Stimulated activated CD4-positive, alpha-beta T cell treated with anti-CD3 and anti-CD28 coated beads, Interleukin-2, amount 100 ng/mL, for 24 hours (primary cell): ENCODE measurements around the gene FUT9.

Experiments used
- DNase-seq, 2 donors: peaks; one replicate each; pipeline ENCODE4 v3.0.0-alpha.2; 2020

FUT9 gene

DNA sequence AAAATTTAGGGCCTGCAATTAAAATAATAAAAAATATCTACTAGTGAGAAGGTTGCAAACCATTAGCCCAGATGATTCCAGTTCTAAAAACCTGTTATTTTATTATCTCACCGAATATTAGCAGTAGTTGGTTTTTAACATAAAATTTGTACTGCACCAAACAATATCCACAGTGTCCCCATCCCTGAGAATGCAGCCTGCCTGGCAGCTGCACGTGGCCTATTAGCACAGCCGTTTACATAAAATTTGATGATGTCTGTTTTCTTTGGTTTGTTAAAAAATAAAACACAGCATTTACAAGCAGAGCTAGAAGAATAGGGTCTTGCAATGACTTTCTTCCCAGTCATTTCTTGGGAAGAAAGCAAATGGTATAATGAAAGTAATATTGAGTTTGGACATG, 58.2 kb downstream of the FUT9 start:
- no peak for DNase-seq

DNA sequence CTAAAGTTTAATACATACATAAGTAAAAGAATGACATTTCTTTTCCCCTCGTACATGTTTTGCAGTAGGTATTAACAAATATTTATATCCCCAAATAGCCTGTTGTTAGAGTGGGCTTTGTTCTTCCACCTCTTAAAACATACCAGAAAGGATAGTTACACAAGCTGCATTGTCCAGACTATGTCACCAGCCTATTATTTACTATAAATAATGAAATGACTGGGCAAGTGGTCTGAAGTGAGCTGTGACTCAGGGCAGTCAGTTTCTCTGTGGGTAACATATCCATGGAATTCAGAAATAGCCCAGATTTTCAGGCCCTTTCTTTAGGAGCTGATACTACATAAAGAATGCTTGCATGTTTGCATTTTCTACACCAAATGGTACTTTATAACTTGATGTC, 60.1 kb downstream of the FUT9 start:
- DNase-seq: no peak

DNA sequence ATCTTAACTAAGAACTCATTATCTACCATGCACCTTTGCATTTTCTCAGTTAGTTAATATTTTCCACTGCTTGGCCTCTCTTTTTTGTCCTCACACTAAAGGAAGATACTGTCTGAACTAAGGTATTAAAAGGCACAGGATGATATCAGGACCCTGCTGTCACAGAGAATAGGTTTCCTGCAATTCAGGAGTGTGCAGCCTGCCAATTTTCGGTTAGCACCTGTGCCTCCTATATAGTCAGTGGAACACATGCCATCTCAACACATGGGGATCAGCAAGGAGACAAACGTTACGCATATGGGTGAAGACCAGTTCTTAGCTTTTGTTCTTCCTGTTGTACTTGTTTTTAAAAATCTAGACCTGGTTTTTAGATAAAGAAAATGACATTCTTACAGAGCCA, 71.0 kb downstream of the FUT9 start:
- DNase-seq: no peak

DNA sequence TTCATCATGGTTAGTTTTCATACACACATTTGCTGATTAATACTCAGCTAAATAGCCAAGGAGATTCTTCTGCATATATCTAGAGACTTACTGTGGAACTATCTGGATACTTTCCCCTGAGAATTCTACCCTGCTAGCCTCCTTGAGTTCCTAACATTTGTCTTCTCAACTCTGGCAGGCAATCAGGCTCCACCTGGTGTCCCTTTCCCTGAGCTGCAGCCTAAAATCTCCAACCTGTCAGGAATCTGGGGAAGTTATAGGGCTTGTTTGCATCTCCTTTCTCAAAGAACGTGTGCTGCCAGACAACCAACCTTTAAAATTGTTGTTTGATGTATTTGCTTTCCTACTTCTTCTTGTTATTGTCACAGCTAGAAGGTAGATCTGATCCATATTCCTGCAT, 73.4 kb downstream of the FUT9 start:
- no peak for DNase-seq

DNA sequence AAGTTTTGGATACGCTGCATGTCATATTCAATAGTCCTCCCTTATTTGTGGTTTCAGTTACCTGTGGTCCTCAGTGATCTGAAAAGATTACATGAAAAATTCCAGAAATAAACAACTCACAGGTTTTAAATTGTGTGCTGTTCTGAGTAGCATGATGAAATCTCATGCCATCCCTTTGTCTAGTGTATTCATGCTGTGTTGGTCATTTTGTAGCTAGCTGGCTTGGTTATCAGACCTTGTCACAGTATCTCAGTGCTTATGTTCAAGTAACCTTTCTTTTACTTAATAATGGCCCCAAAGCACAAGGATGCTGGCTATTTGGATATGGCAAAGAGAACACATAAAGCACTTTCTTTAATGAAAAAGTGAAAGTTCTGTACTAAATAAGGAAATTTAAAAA, 78.3 kb downstream of the FUT9 start:
- no peak for DNase-seq

DNA sequence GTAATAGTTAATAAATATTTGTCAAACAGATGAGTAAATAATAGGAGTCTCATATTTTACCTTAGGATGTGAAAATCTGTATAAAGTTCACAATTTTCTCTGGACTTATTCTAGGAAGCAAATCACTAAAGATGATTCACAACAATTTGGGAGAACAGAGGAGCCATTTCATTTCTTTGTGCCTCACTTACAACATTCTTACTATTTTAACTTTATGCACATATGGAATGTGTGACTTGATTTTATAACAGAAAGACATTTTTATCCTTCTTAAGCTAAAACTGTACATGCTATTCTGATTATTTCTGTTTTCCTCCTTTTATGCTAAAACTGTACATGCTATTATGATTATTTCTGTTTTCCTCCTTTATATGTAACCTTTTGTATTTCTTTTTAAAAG, 83.3 kb downstream of the FUT9 start:
- no peak for DNase-seq

DNA sequence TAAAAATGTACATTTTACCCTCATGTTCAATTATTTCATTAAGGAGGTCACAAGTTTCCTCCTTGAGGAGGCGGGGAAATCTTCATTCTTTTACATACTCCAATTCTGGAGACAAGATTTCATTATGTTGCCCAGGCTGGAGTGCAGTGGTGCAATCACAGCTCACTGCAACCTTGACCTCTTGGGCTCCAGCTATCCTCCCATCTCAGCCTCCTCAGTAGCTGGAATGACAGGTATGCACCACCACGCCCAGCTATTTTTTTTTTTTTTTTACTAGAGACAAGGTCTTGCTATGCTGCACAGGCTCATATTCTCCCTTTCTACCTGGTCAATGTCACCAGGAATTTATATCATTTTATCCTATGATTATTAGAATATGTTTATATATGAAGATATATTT, 85.8 kb downstream of the FUT9 start:
- no peak for DNase-seq

DNA sequence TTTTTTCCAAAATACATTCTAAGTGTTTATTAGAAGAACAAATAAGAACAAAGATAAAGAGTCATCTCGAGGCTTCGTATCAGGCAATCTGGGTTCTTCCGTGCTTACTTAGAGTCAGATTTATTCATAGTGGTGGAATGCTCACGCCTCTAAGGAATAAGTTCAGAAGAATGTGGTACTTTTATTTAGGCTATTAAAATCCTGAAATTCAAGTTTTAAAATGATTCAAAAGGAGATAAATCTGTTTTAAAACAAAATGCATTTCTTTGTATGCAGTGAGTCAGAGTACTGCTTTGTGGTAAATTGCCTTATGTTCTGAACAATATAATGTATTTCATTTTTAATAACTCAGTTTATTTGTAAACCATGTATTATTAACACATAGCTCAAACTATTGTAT, 89.1 kb downstream of the FUT9 start:
- no peak for DNase-seq

DNA sequence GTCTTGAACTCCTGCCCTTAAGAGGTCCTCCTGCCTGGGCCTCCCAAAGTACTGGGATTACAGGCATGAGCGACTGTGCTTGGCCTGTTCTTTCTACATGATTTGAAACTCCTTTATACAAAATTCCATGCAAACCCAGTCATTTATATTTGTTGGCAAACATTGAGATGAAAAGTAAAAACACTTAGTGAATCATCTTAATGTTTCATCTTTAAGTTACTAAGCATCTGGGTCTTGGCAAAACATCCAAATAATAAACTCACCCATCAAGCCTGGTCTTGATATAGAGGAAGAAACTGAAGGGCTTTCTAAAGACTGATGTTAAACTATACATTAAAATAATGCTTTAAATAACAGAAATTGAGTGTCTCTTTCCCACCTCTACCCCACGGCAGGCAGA, 95.1 kb downstream of the FUT9 start:
- no peak for DNase-seq

DNA sequence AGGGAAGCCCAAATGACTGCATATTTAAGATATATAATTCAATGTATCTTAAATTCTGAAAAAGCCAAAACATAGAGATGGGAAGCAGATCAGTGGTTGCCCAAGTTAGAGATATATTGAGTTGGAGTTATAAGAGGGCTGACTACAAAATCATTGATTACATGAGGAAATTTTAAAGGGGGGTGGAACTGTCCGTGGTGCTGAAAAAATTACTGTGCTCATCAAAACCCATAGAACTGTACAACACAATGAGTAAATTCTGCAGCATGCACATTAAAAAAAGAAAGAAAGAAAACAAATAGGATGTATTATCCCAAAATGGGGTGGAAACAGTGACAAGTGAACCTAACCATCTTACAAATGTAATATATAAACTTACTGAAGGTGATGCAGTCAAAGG, 100.9 kb downstream of the FUT9 start:
- no peak for DNase-seq

DNA sequence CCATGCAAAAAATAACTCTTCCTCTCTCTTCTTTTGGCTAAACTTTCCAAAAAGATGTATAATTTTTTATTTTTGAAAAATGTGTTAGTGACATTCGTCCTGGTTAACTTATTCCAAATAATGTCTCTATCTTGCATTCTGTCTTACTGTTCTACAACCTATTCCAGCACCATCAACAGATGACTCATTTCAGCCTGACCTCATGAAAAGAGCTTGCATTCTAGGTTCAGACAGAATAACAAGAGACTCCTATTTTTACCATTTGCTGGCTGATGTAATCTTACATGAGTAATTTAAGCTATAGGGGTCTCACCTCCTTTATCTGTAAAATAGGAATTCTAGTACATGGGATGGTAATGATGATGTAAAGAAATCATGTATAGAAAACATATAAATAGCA, 109.0 kb downstream of the FUT9 start:
- DNase-seq: no peak

DNA sequence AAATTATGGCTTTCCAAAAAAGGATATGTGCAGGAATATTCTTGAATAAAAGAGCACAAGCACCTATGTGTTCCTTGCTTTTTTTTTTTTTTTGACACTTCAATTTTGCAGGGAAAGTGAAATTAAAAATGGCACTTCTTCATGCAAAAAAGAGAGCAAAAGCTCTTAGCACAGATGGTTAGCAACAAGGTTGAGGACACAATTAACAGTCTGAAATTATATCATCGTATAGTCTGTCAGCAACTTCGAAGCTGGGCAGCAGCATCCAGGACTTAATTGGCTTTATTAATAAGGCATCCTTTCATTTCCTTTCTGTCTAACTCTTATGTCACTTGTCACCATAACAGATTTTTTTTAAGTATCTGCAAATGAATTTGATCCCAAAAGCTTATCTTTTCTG, 122.6 kb downstream of the FUT9 start:
- no peak for DNase-seq

DNA sequence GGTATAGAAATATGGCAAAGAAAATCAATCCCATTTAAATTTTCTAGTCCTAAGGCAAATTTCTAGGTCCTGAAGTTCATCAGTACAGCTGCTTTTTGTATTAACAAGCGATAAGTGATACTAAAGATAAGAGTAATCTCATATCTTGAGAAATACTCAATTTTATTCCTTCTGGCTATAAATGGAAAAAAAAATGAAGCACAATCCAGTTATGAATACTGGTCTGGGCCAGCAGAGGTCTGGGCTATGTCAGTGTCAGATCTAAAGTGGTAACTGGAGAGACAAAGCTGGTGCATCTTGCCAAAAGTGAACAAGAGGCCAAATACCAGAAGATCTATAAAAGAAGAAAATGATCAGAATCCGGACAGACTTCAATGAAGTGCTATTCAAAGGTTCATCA, 126.4 kb downstream of the FUT9 start:
- DNase-seq: no peak

DNA sequence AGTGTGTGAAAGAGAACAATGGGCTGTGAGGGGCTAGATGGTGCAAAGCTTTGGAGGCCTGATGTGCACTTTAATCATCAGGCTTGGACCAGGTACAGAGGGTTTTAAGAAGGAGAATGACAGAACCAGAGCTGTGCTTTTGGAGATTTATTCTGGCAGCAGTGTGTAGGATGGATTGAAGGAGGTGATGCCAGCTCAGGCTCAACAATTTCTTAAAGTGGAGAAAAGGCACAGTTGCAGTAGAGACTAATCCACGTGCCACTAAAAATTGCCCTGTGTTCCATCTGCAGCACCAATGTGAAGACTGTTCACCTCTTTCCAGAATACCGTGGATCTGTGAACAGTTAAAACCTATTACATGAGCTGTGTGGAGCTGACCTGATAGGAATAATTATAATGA, 134.7 kb downstream of the FUT9 start:
- DNase-seq: no peak

DNA sequence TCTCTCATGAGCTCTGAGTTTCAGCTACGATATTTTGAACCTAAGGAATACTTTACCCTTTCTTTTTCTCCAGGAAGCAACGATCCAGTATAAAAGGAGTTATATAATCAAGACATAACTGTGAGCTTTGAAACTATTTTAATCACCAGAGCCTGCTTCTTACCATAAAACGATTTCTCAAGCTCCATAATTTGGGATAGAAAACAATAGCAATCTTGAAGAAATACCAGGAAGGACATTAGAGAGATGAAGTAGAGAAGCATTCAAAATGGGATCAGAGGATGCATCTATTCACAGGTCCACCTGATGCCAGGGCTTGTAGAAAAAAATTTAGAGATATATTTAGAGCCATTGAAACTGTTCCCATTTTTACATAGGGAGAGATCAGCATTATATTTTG, 135.9 kb downstream of the FUT9 start:
- no peak for DNase-seq

DNA sequence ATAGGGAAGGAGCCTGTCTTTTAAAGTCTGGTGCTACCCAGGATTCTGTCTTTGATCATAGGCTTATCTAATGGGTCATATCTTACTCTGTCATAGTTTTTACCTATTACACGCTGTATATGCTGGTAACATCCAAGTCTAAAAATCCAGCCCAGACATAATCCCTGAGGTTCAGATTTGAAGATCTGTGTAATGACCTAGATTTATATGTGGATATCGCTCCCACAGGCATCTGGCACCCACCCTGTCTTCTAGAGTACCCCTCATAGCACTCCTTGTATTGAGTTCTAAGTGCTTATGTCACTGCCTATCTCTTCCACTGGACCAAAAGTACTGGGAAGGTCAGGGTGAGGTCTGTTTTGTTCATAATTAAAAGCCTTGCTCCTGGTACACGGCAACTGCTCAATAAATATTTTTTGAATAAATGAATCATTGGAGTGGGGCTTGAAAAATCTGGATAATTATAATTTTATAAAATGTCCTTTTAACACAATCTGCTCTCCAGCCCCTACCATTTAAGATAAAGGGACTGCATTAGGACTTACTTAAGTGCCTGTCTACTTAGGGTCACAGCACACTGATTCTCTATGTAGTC, 136.4 kb downstream of the FUT9 start:
- no peak for DNase-seq

DNA sequence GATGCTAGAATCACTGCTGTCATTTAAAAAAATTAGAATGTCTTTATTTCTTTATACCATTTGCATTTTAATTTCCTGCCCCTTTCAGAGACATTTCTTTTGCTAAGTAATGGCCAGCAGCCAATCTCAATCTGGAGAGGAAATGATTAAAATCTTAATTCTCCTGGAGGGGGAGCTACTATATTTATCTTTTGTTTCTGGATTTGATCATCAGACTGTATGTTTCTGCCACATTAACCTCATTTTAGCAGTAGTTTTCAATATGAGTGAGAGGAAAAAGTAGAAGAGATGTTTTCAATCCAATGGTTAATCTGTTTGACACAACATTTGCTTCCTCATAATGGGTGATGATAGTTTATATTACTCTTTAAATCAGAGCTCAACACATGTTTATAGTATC, 138.0 kb downstream of the FUT9 start:
- no peak for DNase-seq

DNA sequence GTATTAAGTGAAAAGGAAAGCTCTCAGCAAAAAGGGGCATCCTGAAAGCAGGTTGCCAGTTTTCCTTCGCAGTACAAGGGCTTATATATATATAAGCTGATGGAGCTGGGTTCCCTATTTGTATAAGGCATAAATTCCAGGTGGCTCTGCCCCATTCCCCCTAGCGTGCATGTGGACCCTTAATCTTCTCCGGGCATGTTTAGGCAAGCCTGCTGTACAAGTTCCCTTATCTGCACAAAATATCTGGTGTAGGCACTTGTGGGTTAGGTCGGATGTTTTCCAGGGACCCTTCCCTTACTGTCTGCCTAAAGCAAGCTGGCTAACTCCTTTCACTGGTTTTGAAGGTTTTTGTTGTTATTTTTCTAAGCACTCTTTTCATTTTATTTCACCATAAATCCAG, 140.7 kb downstream of the FUT9 start:
- no peak for DNase-seq

DNA sequence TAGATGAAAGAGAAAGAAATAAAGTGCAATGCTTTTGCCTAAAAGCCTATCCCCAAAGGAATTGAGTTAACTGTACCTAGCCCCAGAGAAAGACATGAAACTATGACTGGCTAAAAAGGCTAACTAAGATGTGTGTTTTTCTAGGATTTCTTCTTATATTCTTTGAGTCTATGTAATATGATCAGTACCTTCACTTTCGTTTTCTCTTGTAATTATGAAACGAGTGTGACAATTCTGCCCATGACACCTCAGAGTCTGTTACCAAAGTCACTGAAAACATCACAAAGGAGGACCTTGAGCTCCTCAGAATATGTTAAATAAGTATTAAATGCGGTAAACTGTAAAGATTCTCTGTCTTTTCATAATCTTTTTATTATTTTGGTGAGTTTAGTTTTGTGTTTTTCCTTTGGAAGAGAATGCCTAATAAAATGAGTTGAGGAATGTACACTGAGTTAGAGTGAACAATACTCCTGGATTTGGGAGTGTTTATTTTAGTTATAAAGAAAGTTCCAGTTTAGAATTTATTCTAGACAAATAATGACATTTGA, 141.3 kb downstream of the FUT9 start:
- no peak for DNase-seq

DNA sequence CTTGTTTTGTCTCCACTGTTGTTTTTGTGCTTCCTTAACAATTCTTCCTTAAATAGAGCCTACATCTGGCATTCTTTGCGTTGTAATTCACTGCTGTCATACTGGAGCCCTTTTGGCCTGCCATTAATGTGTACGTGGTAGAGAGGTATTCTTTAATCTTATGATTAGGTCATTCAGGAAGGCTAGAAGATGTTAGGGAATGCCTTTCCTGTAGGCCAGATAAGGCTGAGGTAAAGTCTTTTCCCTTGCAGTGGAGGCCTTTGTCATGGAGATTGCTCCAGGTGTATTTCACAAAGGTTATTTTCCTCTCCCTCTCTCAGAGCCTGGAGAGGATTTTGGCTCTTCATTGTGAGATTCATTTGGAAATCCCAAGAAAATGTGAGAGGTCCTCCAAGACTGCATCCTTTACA, 146.9 kb downstream of the FUT9 start:
- DNase-seq: no peak

DNA sequence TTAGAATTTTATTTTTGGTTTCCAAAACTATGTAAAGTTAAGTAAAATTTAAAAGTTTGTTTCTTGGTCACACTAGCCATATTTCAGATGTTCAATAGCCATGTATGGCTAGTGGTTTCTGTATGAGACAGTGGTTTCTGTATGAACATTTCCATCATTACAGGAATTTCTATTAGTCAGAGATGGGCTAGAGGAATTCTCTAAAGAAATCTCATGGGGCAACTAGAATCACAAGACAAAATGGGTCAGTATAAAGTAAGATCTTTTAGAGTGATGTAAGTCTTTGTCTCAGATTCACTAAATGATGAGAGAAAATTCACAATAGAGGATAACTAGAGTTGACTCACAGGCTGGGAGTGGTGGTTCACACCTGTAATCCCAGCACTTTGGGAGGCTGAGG, 149.0 kb downstream of the FUT9 start:
- DNase-seq: no peak

DNA sequence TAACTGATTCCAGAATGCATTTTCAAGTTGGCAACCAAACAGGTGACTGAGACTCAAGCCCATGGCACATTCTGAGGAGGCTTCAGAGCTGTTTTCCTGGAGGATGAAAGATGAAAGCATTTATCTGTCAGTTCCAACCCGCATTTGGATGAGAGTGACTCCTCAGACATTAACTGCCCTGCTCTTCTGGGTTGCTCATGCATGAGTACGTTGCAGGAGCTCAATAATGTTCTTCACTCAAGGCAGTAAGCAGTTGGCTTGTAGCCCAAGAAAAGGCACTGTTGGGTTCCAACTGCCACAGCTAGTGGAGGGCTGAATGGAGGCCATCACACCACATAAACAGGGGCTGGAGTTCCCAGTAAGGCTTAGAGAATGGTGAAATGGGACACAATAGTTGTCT, 155.3 kb downstream of the FUT9 start:
- DNase-seq: no peak

DNA sequence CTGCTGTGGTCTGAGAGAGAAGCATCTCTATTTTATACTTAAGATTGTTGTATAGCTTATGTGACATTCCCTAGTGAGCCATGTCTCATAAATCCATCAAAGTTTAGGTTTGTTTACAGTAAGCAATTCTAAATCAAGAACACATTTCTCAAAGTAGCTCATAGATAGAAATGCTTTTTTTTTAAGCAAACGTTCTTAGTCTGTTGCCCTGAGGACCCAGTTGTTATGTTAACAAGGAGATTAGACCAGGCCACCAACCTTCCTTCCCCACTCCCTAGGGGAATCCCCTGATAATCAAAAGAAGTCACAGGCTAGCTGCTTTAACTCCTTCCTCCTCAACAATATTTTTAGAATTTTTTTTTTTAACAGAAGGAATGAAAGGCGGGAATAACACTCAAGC, 169.0 kb downstream of the FUT9 start:
- DNase-seq: no peak

DNA sequence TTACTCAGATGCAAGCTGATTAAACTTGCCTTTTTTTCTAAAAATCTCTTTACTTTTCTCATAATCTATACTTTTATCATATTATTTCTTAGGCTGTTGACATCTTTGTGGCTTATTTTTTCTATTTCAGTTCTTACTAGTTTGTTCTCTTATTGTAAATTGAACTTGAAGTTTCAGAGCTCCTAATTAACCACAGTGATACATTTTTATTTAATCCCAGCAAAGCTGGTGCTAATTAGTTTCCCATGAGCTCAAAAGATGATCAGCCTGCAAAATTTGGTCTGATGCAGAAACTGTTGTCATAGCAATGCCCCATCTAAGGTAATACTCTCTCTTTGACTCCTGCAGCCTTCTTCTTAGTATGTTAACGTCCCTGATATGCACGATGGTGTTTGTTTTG, 170.3 kb downstream of the FUT9 start:
- no peak for DNase-seq

DNA sequence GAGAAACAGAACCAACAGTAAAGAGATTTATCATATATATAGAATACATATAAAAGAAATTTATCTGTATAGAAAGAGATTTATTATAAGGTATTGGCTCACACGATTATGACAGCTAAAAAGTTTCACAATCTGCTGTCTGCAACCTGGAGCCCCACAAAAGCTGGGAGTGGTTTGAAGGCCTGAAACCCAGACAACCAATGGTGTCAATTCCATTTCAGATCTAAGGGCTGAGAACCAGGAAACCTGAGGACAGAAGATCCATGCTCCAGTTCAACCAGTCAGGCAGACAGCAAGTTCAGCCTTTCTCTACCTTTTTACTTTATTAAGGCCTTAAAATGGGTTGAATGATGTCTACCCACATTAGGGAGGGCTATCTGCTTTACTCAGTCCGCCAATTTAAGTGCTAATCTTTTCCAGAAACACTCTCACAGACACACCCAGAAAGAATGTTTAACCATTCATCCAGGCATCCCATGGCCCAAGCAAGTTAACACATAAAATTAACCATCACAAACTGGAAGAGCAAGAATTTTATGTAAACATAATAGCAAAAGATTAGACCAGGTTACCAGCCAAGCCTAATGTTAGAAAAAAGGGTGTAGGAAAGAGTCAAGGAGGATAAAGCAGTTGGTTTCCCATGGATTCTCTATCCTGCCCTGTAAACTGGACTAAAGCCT, 170.9 kb downstream of the FUT9 start:
- DNase-seq: no peak
